ENCODE results near the gene CD2AP. TPM values are rescaled to one million over a fixed set of nuclear protein-coding genes. Genes with fewer than 3 reads are reported as not detected.
"Not testable (repeated sequence)": the region's sequence is repeated elsewhere in the genome, so short reads cannot be mapped to it uniquely, and the experiment has no call there.

Gene CD2AP
- total and polyA plus RNA-seq, 2 donors (not counting 1 experiment from before 2014, with no cell fraction given) = 4.7 to 43.3 TPM

GRCh38 chr6:47647188-47647587 is 169.6 kb downstream of the CD2AP start:
- Mint-ChIP-seq H3K4me1 (no peaks in the 10 kb centered on the region), H3K27ac (no peak overlapping the region), H3K4me3 (no peak overlapping the region), H3K27me3 (peaks cover 4% of the 10 kb centered on the region), H3K9me3 (ENCODE audit: insufficient read depth) (no peaks in the 10 kb centered on the region)
- POLR2A ChIA-PET = no interaction called here
- ATAC-seq (ENCODE audit: low read depth) (no peak), DNase-seq (no peak)
- Histone ChIP-seq H3K27ac (ENCODE audit: low read length in 2 of 2) (no peak overlapping the region), H3K27me3 (replicated peaks in 1 of 4; ENCODE audit: control extremely low read depth in 1 of 4, control insufficient read depth in 3 of 4, insufficient read depth in 4 of 4, low read length in 3 of 4) (no peaks in the 10 kb centered on the region), H3K9me3 (ENCODE audit: control extremely low read depth in 1 of 3, control insufficient read depth in 2 of 3, insufficient read depth in 1 of 3, low read length in 2 of 3) (no peaks in the 10 kb centered on the region), H2AFZ (ENCODE audit: insufficient read depth, low read depth, low read length, poor library complexity, severe bottlenecking) (no peak overlapping the region), H3K9ac (ENCODE audit: low read length) (no peak overlapping the region), H3K79me2 (ENCODE audit: control insufficient read depth, insufficient read depth, low read length) (no peaks in the 10 kb centered on the region), H4K20me1 (ENCODE audit: control insufficient read depth, insufficient read depth, low read length, poor library complexity, severe bottlenecking) (no peaks in the 10 kb centered on the region), H3K4me3 (ENCODE audit: control extremely low read depth in 1 of 5, extremely low read depth in 1 of 5, insufficient read depth in 1 of 5, low read depth in 2 of 5, low read length in 4 of 5) (no peak overlapping the region), H3K4me1 (ENCODE audit: control insufficient read depth in 2 of 2, insufficient read depth in 2 of 2, low read length in 2 of 2) (peaks cover 0 to 6% of the 10 kb centered on the region in 2 donors), H3K4me2 (replicated peaks; ENCODE audit: low read depth, low read length, poor library complexity, severe bottlenecking) (no peak overlapping the region), H3K36me3 (replicated peaks in 1 of 2; ENCODE audit: control extremely low read depth in 1 of 2, control insufficient read depth in 1 of 2, extremely low read depth in 1 of 2, insufficient read depth in 2 of 2, low read length in 1 of 2) (no peaks in the 10 kb centered on the region)
- intact Hi-C loops (cut with micrococcal nuclease) = no loop called here
- TF ChIP-seq CTCF (IDR thresholded peaks at IDR 0.05) = no peak
- no peak for TF ChIP-seq EZH2 (IDR thresholded peaks at IDR 0.05; ENCODE audit: borderline replicate concordance, insufficient read depth, low read depth, low read length, poor library complexity, severe bottlenecking)
- CTCF ChIA-PET = no interaction called here
- no CpG with 5 or more reads among the region's 1 CpG for WGBS (ENCODE audit: insufficient coverage)

GRCh38 chr6:47647626-47648025 is 170.0 kb downstream of the CD2AP start:
- H3K4me3 Mint-ChIP-seq; DNase-seq; H3K4me2 ChIP-seq (replicated peaks; ENCODE audit: low read depth, low read length, poor library complexity, severe bottlenecking); CTCF ChIA-PET; H4K20me1 ChIP-seq (ENCODE audit: control insufficient read depth, insufficient read depth, low read length, poor library complexity, severe bottlenecking); H3K4me3 ChIP-seq (ENCODE audit: control extremely low read depth in 1 of 5, extremely low read depth in 1 of 5, insufficient read depth in 1 of 5, low read depth in 2 of 5, low read length in 4 of 5); H3K9ac ChIP-seq (ENCODE audit: low read length); H3K27ac Mint-ChIP-seq; H3K27me3 ChIP-seq (replicated peaks in 1 of 4; ENCODE audit: control extremely low read depth in 1 of 4, control insufficient read depth in 3 of 4, insufficient read depth in 4 of 4, low read length in 3 of 4); POLR2A ChIA-PET; H3K27me3 Mint-ChIP-seq; H3K4me1 Mint-ChIP-seq; H3K36me3 ChIP-seq (replicated peaks in 1 of 2; ENCODE audit: control extremely low read depth in 1 of 2, control insufficient read depth in 1 of 2, extremely low read depth in 1 of 2, insufficient read depth in 2 of 2, low read length in 1 of 2); intact Hi-C loops (cut with micrococcal nuclease); H3K9me3 ChIP-seq (ENCODE audit: control extremely low read depth in 1 of 3, control insufficient read depth in 2 of 3, insufficient read depth in 1 of 3, low read length in 2 of 3); H3K79me2 ChIP-seq (ENCODE audit: control insufficient read depth, insufficient read depth, low read length); ATAC-seq (ENCODE audit: low read depth); H2AFZ ChIP-seq (ENCODE audit: insufficient read depth, low read depth, low read length, poor library complexity, severe bottlenecking); H3K9me3 Mint-ChIP-seq (ENCODE audit: insufficient read depth); H3K4me1 ChIP-seq (ENCODE audit: control insufficient read depth in 2 of 2, insufficient read depth in 2 of 2, low read length in 2 of 2); H3K27ac ChIP-seq (ENCODE audit: low read length in 2 of 2): not testable (repeated sequence)
- WGBS (ENCODE audit: insufficient coverage) = 72% methylated on average over 2 of the region's 4 CpGs

Measured in B cell (primary cell).